ENCODE results near the gene INTS2.

DNA sequence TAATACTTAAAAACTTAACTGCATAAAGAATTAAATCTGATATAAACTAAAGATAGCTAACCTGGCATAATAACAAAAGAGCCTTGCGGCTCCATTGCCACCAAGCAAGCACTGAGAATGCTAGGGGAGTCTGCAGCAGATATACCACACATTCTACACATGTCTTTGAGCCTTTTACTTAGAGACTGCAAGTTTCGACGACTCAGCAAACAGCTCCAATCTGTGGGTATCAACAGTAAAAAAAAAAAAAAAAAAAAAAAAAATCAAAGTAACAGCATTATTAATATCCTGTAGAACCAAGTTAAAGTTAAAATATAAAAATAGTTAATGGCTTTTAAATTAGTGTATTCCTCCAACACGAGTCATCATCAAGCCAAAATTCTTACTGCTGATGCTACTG, 27.8 kb upstream of the INTS2 start:
- TF ChIP-seq, protein P1, sequence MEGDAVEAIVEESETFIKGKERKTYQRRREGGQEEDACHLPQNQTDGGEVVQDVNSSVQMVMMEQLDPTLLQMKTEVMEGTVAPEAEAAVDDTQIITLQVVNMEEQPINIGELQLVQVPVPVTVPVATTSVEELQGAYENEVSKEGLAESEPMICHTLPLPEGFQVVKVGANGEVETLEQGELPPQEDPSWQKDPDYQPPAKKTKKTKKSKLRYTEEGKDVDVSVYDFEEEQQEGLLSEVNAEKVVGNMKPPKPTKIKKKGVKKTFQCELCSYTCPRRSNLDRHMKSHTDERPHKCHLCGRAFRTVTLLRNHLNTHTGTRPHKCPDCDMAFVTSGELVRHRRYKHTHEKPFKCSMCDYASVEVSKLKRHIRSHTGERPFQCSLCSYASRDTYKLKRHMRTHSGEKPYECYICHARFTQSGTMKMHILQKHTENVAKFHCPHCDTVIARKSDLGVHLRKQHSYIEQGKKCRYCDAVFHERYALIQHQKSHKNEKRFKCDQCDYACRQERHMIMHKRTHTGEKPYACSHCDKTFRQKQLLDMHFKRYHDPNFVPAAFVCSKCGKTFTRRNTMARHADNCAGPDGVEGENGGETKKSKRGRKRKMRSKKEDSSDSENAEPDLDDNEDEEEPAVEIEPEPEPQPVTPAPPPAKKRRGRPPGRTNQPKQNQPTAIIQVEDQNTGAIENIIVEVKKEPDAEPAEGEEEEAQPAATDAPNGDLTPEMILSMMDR (IDR thresholded peaks at IDR 0.05) = no peak
- TF ChIP-seq POLR2A (IDR thresholded peaks at IDR 0.05) = no peak
